OCI-LY1 (cell line): ENCODE measurements around the gene GOLGB1.

Source experiments
- H2AFZ ChIP-seq: fragments of 200-600 bp; sonication (generic), shearing (Covaris generic); 2 replicates; pipeline ENCODE4 v1.6.0; 2014; ENCODE audit warnings: antibody characterized with exemption, mild to moderate bottlenecking, low read length
- H3F3A ChIP-seq: fragments of 200-600 bp; sonication (generic), shearing (Covaris generic); 2 replicates; pipeline ENCODE4 v1.6.0; 2014; ENCODE audit warnings: mild to moderate bottlenecking, antibody characterized with exemption, low read length, moderate library complexity; ENCODE audit not compliant: insufficient read depth
- H3K27ac ChIP-seq: fragments of 200-600 bp; sonication (generic); 2 replicates; pipeline ENCODE4 v1.5.1; 2014; ENCODE audit warnings: low read length, mixed run types, mild to moderate bottlenecking, low read depth; ENCODE audit not compliant: poor library complexity, severe bottlenecking
- H3K27me3 ChIP-seq: fragments of 200-600 bp; sonication (generic); 2 replicates; pipeline ENCODE4 v1.6.0; 2014; ENCODE audit warnings: antibody characterized with exemption, mild to moderate bottlenecking, low read length, moderate library complexity; ENCODE audit not compliant: insufficient read depth
- H3K36me3 ChIP-seq: fragments of 200-600 bp; sonication (generic); 2 replicates; pipeline ENCODE4 v1.6.1; 2014; ENCODE audit warnings: mild to moderate bottlenecking, antibody characterized with exemption, low read length, moderate library complexity, mixed read lengths; ENCODE audit not compliant: insufficient read depth
- H3K4me1 ChIP-seq: fragments of 200-600 bp; sonication (generic); 2 replicates; pipeline ENCODE4 v1.5.1; 2014; ENCODE audit warnings: mild to moderate bottlenecking, low read length, moderate library complexity; ENCODE audit not compliant: insufficient read depth, severe bottlenecking
- H3K4me2 ChIP-seq: fragments of 200-600 bp; sonication (generic), shearing (Covaris generic); 2 replicates; pipeline ENCODE4 v1.6.1; 2014; ENCODE audit warnings: low read length
- H3K4me3 ChIP-seq: fragments of 200-600 bp; sonication (generic); 2 replicates; pipeline ENCODE4 v1.5.1; 2014; ENCODE audit warnings: low read length, low read depth, mild to moderate bottlenecking, mixed read lengths; ENCODE audit not compliant: poor library complexity, severe bottlenecking
- H3K79me2 ChIP-seq: fragments of 200-600 bp; shearing (Covaris generic); 2 replicates; pipeline ENCODE4 v1.6.1; 2016; ENCODE audit warnings: mixed run types, low read length, mixed read lengths; ENCODE audit not compliant: insufficient read depth
- H3K9ac ChIP-seq: fragments of 200-600 bp; sonication (generic), shearing (Covaris generic); 2 replicates; pipeline ENCODE4 v1.6.1; 2014; ENCODE audit warnings: mild to moderate bottlenecking, low read length, mixed read lengths
- H3K9me2 ChIP-seq: fragments of 200-600 bp; sonication (generic), shearing (Covaris generic); 2 replicates; pipeline ENCODE4 v1.6.1; 2014; ENCODE audit warnings: low read depth, mild to moderate bottlenecking, low read length, mixed read lengths
- H3K9me3 ChIP-seq: fragments of 200-600 bp; shearing (Covaris generic); 2 replicates; pipeline ENCODE4 v1.6.1; 2014; ENCODE audit warnings: low read length, mixed read lengths
- H4K20me1 ChIP-seq: fragments of 200-600 bp; sonication (generic), shearing (Covaris generic); 2 replicates; pipeline ENCODE4 v1.6.0; 2016; ENCODE audit warnings: mild to moderate bottlenecking, low read length; ENCODE audit not compliant: insufficient read depth
- EZH2 ChIP-seq: fragments of 200-600 bp; sonication (generic), shearing (Covaris generic); IDR thresholded peaks from 2 replicates; pipeline ENCODE4 v1.8.0; 2017; ENCODE audit warnings: borderline replicate concordance, mixed run types, mild to moderate bottlenecking, antibody characterized with exemption, low read length, moderate library complexity, mixed read lengths
- TF ChIP-seq, protein P1 (sequence below): fragments of 200-600 bp; sonication (generic), shearing (Covaris generic); IDR thresholded peaks from 2 replicates; pipeline ENCODE4 v1.5.1; 2017; ENCODE audit warnings: mild to moderate bottlenecking, antibody characterized with exemption, low read length, moderate library complexity, mixed read lengths

The GOLGB1 gene

DNA sequence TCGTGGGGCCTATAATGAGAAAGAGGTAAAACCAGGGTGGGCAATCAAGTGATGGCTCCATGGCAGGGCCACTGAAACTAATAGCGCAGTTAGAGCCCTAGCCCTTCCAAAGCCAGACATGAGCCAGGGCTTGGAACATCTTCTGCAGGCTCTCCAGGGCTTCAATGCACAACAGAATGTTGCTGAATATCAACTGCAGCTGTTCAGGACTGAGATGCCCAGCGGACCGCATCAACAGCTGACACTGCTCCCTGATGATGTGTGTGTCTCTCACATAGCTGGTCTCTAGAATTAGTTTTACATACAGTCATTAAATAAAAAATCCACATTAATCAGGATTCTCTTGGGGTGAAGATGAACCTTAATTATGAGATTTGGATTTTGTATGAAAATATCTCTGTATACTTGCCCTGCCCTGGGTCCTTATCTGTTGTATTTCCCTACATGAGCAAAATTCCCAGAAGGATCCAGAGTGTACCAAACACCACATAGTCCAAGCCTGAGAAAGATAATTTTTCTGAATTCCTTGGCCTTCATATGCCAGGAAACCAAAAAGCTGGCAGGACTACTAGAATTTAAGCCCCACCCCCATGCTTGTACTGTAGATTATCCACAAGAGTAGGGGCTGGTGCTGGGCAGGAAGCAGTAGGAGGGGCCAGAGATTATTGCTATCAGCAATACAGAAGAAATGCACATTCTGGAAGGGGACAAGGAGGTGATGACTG is 7.7 kb upstream of the GOLGB1 start:
- Histone ChIP-seq H3K27ac (no peak overlapping the region), H3K4me2 (no peak overlapping the region; the same call in 1 of the 2 replicates), H3K9me3 (no peaks in the 10 kb centered on the region), H3K27me3 (no peaks in the 10 kb centered on the region), H3K36me3 (no peaks in the 10 kb centered on the region), H3K9me2 (no peaks in the 10 kb centered on the region), H3F3A (no peaks in the 10 kb centered on the region), H3K4me1 (peaks cover 6% of the 10 kb centered on the region), H3K79me2 (no peaks in the 10 kb centered on the region), H3K9ac (no peak overlapping the region), H4K20me1 (no peaks in the 10 kb centered on the region), H2AFZ (no peak overlapping the region), H3K4me3 (no peak overlapping the region)
- TF ChIP-seq EZH2 = no peak
- TF ChIP-seq, protein P1, sequence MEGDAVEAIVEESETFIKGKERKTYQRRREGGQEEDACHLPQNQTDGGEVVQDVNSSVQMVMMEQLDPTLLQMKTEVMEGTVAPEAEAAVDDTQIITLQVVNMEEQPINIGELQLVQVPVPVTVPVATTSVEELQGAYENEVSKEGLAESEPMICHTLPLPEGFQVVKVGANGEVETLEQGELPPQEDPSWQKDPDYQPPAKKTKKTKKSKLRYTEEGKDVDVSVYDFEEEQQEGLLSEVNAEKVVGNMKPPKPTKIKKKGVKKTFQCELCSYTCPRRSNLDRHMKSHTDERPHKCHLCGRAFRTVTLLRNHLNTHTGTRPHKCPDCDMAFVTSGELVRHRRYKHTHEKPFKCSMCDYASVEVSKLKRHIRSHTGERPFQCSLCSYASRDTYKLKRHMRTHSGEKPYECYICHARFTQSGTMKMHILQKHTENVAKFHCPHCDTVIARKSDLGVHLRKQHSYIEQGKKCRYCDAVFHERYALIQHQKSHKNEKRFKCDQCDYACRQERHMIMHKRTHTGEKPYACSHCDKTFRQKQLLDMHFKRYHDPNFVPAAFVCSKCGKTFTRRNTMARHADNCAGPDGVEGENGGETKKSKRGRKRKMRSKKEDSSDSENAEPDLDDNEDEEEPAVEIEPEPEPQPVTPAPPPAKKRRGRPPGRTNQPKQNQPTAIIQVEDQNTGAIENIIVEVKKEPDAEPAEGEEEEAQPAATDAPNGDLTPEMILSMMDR = no peak

DNA sequence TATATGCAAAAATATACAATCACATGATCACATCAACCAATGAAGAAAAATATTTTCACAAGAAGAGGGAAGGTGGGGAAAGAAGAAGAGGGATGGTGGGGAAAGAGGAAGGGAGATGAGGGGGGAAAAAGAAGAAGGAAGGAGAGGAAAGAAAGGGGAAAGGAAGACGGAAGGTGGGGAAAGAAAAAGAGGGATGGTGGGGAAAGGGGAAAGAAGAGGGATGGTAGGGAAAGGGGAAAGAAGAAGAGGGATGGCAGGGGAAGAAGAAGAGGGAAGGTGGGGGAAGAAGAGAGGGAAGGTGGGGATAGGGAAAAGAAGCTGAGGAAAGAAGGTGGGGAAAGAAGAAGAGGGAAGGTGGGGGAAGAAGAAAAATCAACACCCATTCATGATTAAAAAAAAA is 3.2 kb upstream of the GOLGB1 start:
- no peak overlapping the region for H3K4me3 ChIP-seq
- H3K9ac ChIP-seq = no peak overlapping the region
- TF ChIP-seq, protein P1 = no peak
- no peak for TF ChIP-seq EZH2
- H3K36me3 ChIP-seq = no peaks in the 10 kb centered on the region
- no peaks in the 10 kb centered on the region for H3K27me3 ChIP-seq
- peaks cover 26% of the 10 kb centered on the region for H3K4me1 ChIP-seq
- no peaks in the 10 kb centered on the region for H3F3A ChIP-seq
- no peaks in the 10 kb centered on the region for H3K9me2 ChIP-seq
- no peak overlapping the region for H2AFZ ChIP-seq
- no peaks in the 10 kb centered on the region for H4K20me1 ChIP-seq
- H3K4me2 ChIP-seq = no peak overlapping the region
- H3K79me2 ChIP-seq = peaks cover 10% of the 10 kb centered on the region; the same call in 1 of the 2 replicates
- H3K27ac ChIP-seq = no peak overlapping the region
- no peaks in the 10 kb centered on the region for H3K9me3 ChIP-seq

DNA sequence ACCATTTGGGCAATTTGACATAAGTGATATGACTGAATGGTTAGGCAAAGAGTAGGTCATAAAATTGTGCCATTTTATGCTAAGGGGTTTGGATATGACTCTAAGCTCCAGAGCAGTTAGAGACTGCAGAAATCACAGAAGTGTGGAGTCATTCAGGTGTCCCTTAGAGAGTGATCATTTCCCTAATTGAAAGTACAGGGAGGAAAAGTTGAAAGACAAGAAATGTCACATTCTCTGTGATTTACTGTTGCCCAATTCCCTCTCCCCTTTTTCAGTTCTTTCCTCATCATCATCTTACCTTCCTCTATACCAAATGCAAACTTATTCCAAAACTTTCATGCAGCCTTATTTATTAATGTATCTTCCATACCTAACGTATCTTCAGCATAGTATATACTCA is 2.7 kb upstream of the GOLGB1 start:
- TF ChIP-seq, protein P1 = no peak
- no peak for TF ChIP-seq EZH2
- H3K9ac ChIP-seq = no peak overlapping the region
- no peak overlapping the region for H2AFZ ChIP-seq
- H3F3A ChIP-seq = no peaks in the 10 kb centered on the region
- no peaks in the 10 kb centered on the region for H3K36me3 ChIP-seq
- no peaks in the 10 kb centered on the region for H4K20me1 ChIP-seq
- peaks cover 25% of the 10 kb centered on the region for H3K4me1 ChIP-seq
- peaks cover 10% of the 10 kb centered on the region; the same call in 1 of the 2 replicates for H3K79me2 ChIP-seq
- no peak overlapping the region for H3K27ac ChIP-seq
- H3K4me2 ChIP-seq = no peak overlapping the region
- H3K27me3 ChIP-seq = no peaks in the 10 kb centered on the region
- H3K9me3 ChIP-seq = no peaks in the 10 kb centered on the region
- H3K9me2 ChIP-seq = no peaks in the 10 kb centered on the region
- H3K4me3 ChIP-seq = no peak overlapping the region
